EH (cell line): Measurements from ENCODE around the gene SEMA3B.

Source experiments
- DNase-seq: peaks from one replicate; pipeline ENCODE4 v3.0.0-alpha.2; 2015; ENCODE audit warnings: low read depth

The SEMA3B gene

GRCh38 chr3:50268703-50269451 is at the start of gene SEMA3B:
TSS of gene SEMA3B (plus strand) at chr3:50269147. CDS start at chr3:50269241, 94 bp downstream.
- peak; percentile 89 for DNase-seq

GRCh38 chr3:50219285-50219684 is 49.7 kb upstream of the SEMA3B start:
- no peak for DNase-seq

GRCh38 chr3:50220109-50220508 is 48.8 kb upstream of the SEMA3B start:
- DNase-seq = no peak

- DNase-seq = no peak
Observed at GRCh38 chr3:50221051-50221410, 47.9 kb upstream of the SEMA3B start.

GRCh38 chr3:50221411-50222168 is 47.4 kb upstream of the SEMA3B start:
- no peak for DNase-seq

- no peak for DNase-seq
Observed at GRCh38 chr3:50222169-50222528, 46.8 kb upstream of the SEMA3B start.

- DNase-seq = no peak
Observed at GRCh38 chr3:50224639-50225038, 44.3 kb upstream of the SEMA3B start.

GRCh38 chr3:50226888-50227389 is 42.0 kb upstream of the SEMA3B start:
- peak; percentile 59 for DNase-seq

- peak; percentile 89 for DNase-seq
Observed at GRCh38 chr3:50227390-50228183, 41.4 kb upstream of the SEMA3B start.

GRCh38 chr3:50228184-50228763 is 40.7 kb upstream of the SEMA3B start:
- DNase-seq = peak; percentile 32

GRCh38 chr3:50229490-50229889 is 39.5 kb upstream of the SEMA3B start:
- no peak for DNase-seq

- no peak for DNase-seq
Observed at GRCh38 chr3:50230104-50230793, 38.7 kb upstream of the SEMA3B start.

- peak; percentile 29 for DNase-seq
Observed at GRCh38 chr3:50230794-50231125, 38.2 kb upstream of the SEMA3B start.

- no peak for DNase-seq
Observed at GRCh38 chr3:50231581-50231980, 37.4 kb upstream of the SEMA3B start.

GRCh38 chr3:50232303-50232702 is 36.6 kb upstream of the SEMA3B start:
- DNase-seq = no peak

GRCh38 chr3:50233176-50233575 is 35.8 kb upstream of the SEMA3B start:
- DNase-seq = no peak

GRCh38 chr3:50235716-50236483 is 33.0 kb upstream of the SEMA3B start, which contains the start of gene GNAI2:
TSS of gene GNAI2 (plus strand) at chr3:50236204. CDS start at chr3:50236336, 132 bp downstream.
- DNase-seq = peak; percentile 99

GRCh38 chr3:50236484-50237132 is 32.3 kb upstream of the SEMA3B start:
- DNase-seq = no peak

- peak; percentile 69 for DNase-seq
Observed at GRCh38 chr3:50237133-50237651, 31.8 kb upstream of the SEMA3B start.
